NB4 (cell line): ENCODE results near the gene SHE.

ENCODE experiments used
- DNase-seq: peaks from one replicate; pipeline ENCODE4 v3.0.0; 2010; ENCODE audit warnings: low read depth
- H3K4me3 ChIP-seq: one replicate; pipeline ENCODE4 v1.5.1; 2011; ENCODE audit warnings: mild to moderate bottlenecking, low read depth, low read length, moderate library complexity
- CTCF ChIP-seq: IDR thresholded peaks from one replicate; pipeline ENCODE4 v1.5.1; 2012; ENCODE audit warnings: low read depth, low read length
- MAX ChIP-seq: IDR thresholded peaks from 2 replicates; pipeline ENCODE4 v1.6.1; 2011; ENCODE audit warnings: low read depth, low read length
- MYC ChIP-seq: IDR thresholded peaks from 2 replicates; pipeline ENCODE4 v1.6.1; 2011; ENCODE audit warnings: low read depth, low read length
- POLR2A ChIP-seq: IDR thresholded peaks from 2 replicates; pipeline ENCODE4 v1.6.1; 2011; ENCODE audit warnings: mild to moderate bottlenecking; ENCODE audit not compliant: insufficient read length; ENCODE audit errors: extremely low read depth

The SHE gene

DNA sequence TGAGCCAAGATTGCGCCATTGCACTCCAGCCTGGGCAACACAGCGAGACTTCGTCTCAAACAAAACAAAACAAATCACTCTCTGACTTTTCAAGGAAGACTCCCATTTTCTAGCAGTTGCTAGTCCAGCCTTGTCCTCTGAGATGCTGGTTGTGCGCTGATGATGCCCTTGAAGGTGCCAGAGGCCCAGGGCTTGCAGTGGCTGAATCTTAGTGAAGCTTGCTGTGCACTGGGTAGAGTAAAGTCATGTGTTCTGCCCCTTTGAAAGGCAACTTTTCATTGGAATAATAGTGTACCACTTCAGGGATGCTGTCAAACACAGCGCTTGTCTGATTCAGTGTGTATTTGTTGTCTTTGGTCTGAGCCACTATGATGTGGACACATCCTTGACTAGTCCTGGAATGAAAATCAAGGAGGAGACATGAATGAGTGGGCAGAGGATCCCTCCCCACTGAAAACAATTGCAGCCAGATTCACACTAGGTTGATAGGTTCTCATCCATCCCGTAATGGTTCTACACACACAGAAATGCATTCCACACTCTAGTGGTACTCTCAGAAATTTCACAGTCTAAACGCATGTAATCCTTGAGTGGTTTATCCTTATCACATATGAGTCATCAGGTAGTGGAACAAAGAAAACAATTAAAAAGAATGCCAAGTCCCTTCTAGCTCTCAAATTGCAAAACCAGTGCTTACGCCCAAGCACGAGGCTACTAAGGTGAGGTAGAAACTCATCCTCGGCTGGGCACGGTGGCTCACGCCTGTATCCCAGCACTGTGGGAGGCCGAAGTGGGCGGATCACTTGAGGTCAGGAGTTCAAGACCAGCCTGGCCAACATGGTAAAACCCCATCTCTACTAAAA lies 18.0 kb downstream of the SHE start:
- peak; percentile 46 for DNase-seq
- H3K4me3 ChIP-seq = no peak overlapping the region
- TF ChIP-seq POLR2A = no peak
- no peak for TF ChIP-seq MYC
- TF ChIP-seq CTCF = no peak
- TF ChIP-seq MAX = no peak

DNA sequence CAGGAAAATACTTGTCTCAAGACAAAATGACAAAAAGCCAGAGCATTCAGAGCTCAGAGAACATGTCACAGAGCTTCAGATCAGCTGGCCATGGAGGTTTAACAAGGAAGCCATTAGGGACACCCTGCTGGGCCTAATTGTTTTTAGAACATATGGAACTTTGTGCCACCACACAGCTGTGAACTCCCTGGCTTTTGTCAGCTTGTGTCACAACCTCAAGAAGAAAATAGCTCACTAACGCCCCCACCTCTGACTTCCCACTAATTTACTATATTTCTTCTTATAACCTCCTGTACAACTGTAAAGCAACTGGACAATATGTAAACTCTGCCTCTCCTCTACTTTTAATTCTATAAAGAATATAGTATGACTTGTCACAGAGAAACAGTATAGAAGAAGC lies 21.2 kb downstream of the SHE start:
- DNase-seq = peak; percentile 73
- no peak overlapping the region for H3K4me3 ChIP-seq
- no peak for TF ChIP-seq POLR2A
- no peak for TF ChIP-seq CTCF
- no peak for TF ChIP-seq MAX
- no peak for TF ChIP-seq MYC

DNA sequence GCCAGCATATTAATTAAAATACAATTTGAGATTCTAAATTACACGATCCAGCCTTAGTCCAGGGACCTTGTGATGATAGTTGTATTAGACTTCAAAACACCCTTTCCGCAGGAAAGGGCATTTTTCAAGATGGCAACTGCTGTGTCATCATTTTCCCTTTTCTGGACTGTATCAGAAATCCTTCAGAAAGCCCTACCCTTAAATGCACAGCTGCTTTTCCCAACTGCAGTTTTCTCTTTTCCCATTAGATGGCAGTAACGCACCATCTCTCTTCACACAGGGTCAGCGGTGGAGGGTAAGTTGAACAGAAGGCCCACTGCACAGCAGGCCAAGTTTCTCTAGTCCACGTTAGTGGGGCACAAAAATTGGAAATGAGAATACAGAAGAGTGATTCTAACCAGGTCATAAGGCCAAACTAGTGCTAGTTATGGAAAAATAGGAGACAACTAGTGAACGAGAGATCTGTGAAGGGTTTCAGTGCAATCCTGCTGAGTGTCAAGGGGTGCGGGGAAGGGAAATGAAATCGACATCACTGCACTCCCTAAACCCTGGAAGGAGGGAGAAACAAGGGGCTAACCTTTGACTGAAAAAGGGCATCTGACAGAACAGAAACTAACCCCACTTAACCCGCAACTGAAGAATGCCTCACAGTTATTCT lies 22.3 kb downstream of the SHE start:
- DNase-seq = peak; percentile 84
- TF ChIP-seq CTCF (peak; percentile 76), MYC (no peak)
- H3K4me3 ChIP-seq = no peak overlapping the region

DNA sequence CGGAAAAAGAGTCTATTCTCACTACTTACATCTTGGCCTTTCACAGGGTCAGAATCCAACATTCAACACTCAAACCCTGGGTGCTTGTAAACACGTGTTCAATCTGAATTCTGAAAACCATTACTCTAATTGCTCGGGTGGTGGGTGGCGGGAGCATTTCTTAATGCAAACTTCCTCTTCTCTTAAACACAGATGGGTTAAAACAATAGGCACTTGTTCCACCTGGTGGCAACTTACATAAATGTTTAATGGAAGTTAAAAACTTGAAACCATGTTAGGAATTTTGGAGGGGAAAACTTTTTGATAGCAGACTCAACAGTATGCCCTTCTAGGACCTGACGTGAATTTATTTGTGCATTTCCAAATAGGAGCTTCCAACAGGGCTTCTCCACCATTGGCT lies 23.6 kb downstream of the SHE start:
- peak; percentile 100 for TF ChIP-seq MAX
- no peak for TF ChIP-seq POLR2A
- TF ChIP-seq MYC = peak; percentile 87
- TF ChIP-seq CTCF = peak; percentile 14
- no peak overlapping the region for H3K4me3 ChIP-seq
- DNase-seq = peak; percentile 84

DNA sequence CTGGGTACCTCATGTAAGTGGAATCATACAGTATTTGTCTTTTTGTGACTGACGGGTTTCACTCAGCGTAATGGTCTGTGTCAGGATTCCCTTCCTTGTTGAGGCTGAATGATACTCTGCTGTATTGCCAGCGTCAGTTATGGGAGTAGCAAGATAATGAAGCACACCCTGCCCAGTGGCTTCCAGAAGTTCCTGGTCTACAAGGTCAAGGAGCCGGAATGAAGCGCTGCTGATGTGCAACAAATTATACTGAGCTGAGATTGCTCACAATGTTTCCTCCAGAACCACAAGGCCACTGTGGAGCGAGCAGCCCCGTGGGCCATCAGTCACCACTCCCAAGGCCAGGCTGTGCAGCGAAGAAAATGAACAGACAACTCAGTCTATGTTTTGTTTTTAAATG lies 24.2 kb downstream of the SHE start:
- H3K4me3 ChIP-seq = no peak overlapping the region
- no peak for DNase-seq
- TF ChIP-seq CTCF = no peak
- TF ChIP-seq MAX = no peak
- no peak for TF ChIP-seq POLR2A
- TF ChIP-seq MYC = no peak
